ENCODE results near the gene FBXO21.
A peak's percentile ranks its signal among the peaks of the same experiment; 100 is the strongest.
"Not testable (repeated sequence)": the region's sequence is repeated elsewhere in the genome, so short reads cannot be mapped to it uniquely, and the experiment has no call there.

FBXO21 gene

GRCh38 chr12:117225179-117225578 is 34.9 kb upstream of the FBXO21 start:
- Histone ChIP-seq H3K27ac (ENCODE audit: low read depth, low read length) (no peak overlapping the region), H3K23ac (ENCODE audit: low read length) (no peak overlapping the region), H2AK5ac (ENCODE audit: low read length) (no peak overlapping the region), H4K91ac (ENCODE audit: low read depth, low read length) (no peak overlapping the region), H3K79me2 (ENCODE audit: control insufficient read depth, insufficient read depth, low read length, poor library complexity) (no peaks in the 10 kb centered on the region), H3K4me2 (ENCODE audit: low read length) (no peak overlapping the region), H3K18ac (ENCODE audit: low read length) (no peak overlapping the region), H3K4me3 (ENCODE audit: low read depth, low read length) (no peak overlapping the region), H2AFZ (ENCODE audit: insufficient read depth, low read length, poor library complexity) (no peak overlapping the region), H4K12ac (ENCODE audit: low read depth, low read length) (no peak overlapping the region), H2BK5ac (ENCODE audit: low read depth, low read length, poor library complexity) (no peak overlapping the region), H3K9me3 (ENCODE audit: insufficient read depth, low read depth, low read length) (peaks cover 2% of the 10 kb centered on the region), H3K4ac (ENCODE audit: low read depth, low read length) (no peak overlapping the region), H3K14ac (ENCODE audit: low read length) (no peak overlapping the region), H3K4me1 (ENCODE audit: control insufficient read depth in 1 of 2, insufficient read depth in 2 of 2, low read length in 2 of 2) (no peaks in the 10 kb centered on the region), H3K36me3 (ENCODE audit: control insufficient read depth in 1 of 2, insufficient read depth in 2 of 2, low read length in 2 of 2) (no peaks in the 10 kb centered on the region), H3K27me3 (ENCODE audit: insufficient read depth, low read length) (no peaks in the 10 kb centered on the region), H4K8ac (ENCODE audit: low read depth, low read length) (no peak overlapping the region), H3K79me1 (ENCODE audit: low read length) (no peaks in the 10 kb centered on the region), H3K9ac (ENCODE audit: low read length) (peak overlapping the region; percentile 64), H2BK120ac (ENCODE audit: insufficient read depth, low read length, poor library complexity) (no peak overlapping the region), H2BK12ac (ENCODE audit: low read length) (no peak overlapping the region)
- DNase-seq, result no peak
- whole genome bisulfite sequencing (ENCODE audit: extremely low coverage, insufficient coverage, insufficient read length), result no CpG with 5 or more reads among the region's 6 CpGs

DNA sequence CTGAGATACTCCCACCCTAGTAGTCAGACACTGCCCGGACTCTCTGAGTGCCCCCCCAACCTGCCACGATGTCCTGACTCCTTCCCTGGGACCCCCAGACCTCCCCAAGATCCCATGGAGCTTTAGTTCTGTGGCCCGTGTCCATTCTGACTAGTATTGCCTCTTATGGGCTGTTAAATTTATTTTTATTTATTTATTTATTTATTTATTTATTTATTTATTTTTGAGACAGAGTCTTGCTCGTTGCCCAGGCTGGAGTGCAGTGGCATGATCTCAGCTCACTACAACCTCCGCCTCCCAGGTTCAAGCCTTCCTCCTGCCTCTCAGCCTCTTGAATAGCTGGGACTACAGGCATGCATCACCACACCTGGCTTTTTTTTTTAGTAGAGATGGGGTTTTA is 30.7 kb upstream of the FBXO21 start:
- not testable (repeated sequence) for H3K9ac ChIP-seq (ENCODE audit: low read length); H2BK5ac ChIP-seq (ENCODE audit: low read depth, low read length, poor library complexity); H2BK120ac ChIP-seq (ENCODE audit: insufficient read depth, low read length, poor library complexity); H3K4me1 ChIP-seq (ENCODE audit: control insufficient read depth in 1 of 2, insufficient read depth in 2 of 2, low read length in 2 of 2); H3K4me3 ChIP-seq (ENCODE audit: low read depth, low read length); H3K18ac ChIP-seq (ENCODE audit: low read length); H3K79me1 ChIP-seq (ENCODE audit: low read length); DNase-seq; H3K27ac ChIP-seq (ENCODE audit: low read depth, low read length); H3K79me2 ChIP-seq (ENCODE audit: control insufficient read depth, insufficient read depth, low read length, poor library complexity); H3K27me3 ChIP-seq (ENCODE audit: insufficient read depth, low read length); H4K12ac ChIP-seq (ENCODE audit: low read depth, low read length); H3K14ac ChIP-seq (ENCODE audit: low read length); H2AFZ ChIP-seq (ENCODE audit: insufficient read depth, low read length, poor library complexity); H2BK12ac ChIP-seq (ENCODE audit: low read length); H3K9me3 ChIP-seq (ENCODE audit: insufficient read depth, low read depth, low read length); H4K91ac ChIP-seq (ENCODE audit: low read depth, low read length); H3K4me2 ChIP-seq (ENCODE audit: low read length); H3K23ac ChIP-seq (ENCODE audit: low read length); H3K36me3 ChIP-seq (ENCODE audit: control insufficient read depth in 1 of 2, insufficient read depth in 2 of 2, low read length in 2 of 2); H3K4ac ChIP-seq (ENCODE audit: low read depth, low read length); H2AK5ac ChIP-seq (ENCODE audit: low read length); H4K8ac ChIP-seq (ENCODE audit: low read depth, low read length)
- WGBS (ENCODE audit: extremely low coverage, insufficient coverage, insufficient read length), result no CpG with 5 or more reads among the region's 5 CpGs

DNA sequence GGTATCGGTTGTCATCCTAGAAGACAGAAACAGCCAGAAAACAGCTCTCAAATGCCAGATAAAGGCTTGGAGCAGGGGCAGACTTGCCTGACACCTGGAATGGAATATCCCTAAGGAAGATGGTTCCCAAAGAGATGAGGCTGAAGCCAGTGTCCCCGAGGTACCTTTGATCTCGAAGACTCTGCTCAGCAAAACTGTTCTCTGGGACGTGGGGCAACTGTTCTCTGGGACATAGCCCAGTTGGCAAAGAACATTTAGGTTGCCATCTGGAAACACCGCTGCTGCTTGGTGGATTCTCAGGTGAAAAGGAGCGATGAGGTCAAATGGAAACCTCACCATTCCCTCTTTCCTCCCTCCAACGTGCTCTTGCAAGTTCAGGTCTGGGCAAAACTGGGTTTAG is 27.9 kb upstream of the FBXO21 start:
- no CpG with 5 or more reads among the region's 7 CpGs for WGBS (ENCODE audit: extremely low coverage, insufficient coverage, insufficient read length)

GRCh38 chr12:117216686-117217085 is 26.4 kb upstream of the FBXO21 start:
- Histone ChIP-seq H4K91ac (ENCODE audit: low read depth, low read length) (no peak overlapping the region), H3K79me2 (ENCODE audit: control insufficient read depth, insufficient read depth, low read length, poor library complexity) (no peaks in the 10 kb centered on the region), H3K23ac (ENCODE audit: low read length) (no peak overlapping the region), H2BK5ac (ENCODE audit: low read depth, low read length, poor library complexity) (no peak overlapping the region), H2BK120ac (ENCODE audit: insufficient read depth, low read length, poor library complexity) (no peak overlapping the region), H3K36me3 (ENCODE audit: control insufficient read depth in 1 of 2, insufficient read depth in 2 of 2, low read length in 2 of 2) (no peaks in the 10 kb centered on the region), H3K79me1 (ENCODE audit: low read length) (no peaks in the 10 kb centered on the region), H3K4me3 (ENCODE audit: low read depth, low read length) (no peak overlapping the region), H3K18ac (ENCODE audit: low read length) (no peak overlapping the region), H2BK12ac (ENCODE audit: low read length) (no peak overlapping the region), H3K27me3 (ENCODE audit: insufficient read depth, low read length) (no peaks in the 10 kb centered on the region), H3K4me2 (ENCODE audit: low read length) (no peak overlapping the region), H3K9ac (ENCODE audit: low read length) (no peak overlapping the region), H3K14ac (ENCODE audit: low read length) (no peak overlapping the region), H2AK5ac (ENCODE audit: low read length) (no peak overlapping the region), H4K12ac (ENCODE audit: low read depth, low read length) (no peak overlapping the region), H3K4ac (ENCODE audit: low read depth, low read length) (no peak overlapping the region), H4K8ac (ENCODE audit: low read depth, low read length) (no peak overlapping the region), H3K4me1 (ENCODE audit: control insufficient read depth in 1 of 2, insufficient read depth in 2 of 2, low read length in 2 of 2) (no peaks in the 10 kb centered on the region), H3K27ac (ENCODE audit: low read depth, low read length) (no peak overlapping the region), H3K9me3 (ENCODE audit: insufficient read depth, low read depth, low read length) (no peaks in the 10 kb centered on the region), H2AFZ (ENCODE audit: insufficient read depth, low read length, poor library complexity) (no peak overlapping the region)
- no peak for DNase-seq
- no CpG with 5 or more reads among the region's 5 CpGs for WGBS (ENCODE audit: extremely low coverage, insufficient coverage, insufficient read length)

More for the DNA sequence above, 27.9 kb upstream of the FBXO21 start:
- Histone ChIP-seq H2AK5ac (ENCODE audit: low read length) (no peak overlapping the region), H3K14ac (ENCODE audit: low read length) (no peak overlapping the region), H3K18ac (ENCODE audit: low read length) (no peak overlapping the region), H3K79me2 (ENCODE audit: control insufficient read depth, insufficient read depth, low read length, poor library complexity) (no peaks in the 10 kb centered on the region), H3K9ac (ENCODE audit: low read length) (no peak overlapping the region), H2BK12ac (ENCODE audit: low read length) (no peak overlapping the region), H2AFZ (ENCODE audit: insufficient read depth, low read length, poor library complexity) (no peak overlapping the region), H2BK120ac (ENCODE audit: insufficient read depth, low read length, poor library complexity) (no peak overlapping the region), H4K12ac (ENCODE audit: low read depth, low read length) (no peak overlapping the region), H3K36me3 (ENCODE audit: control insufficient read depth in 1 of 2, insufficient read depth in 2 of 2, low read length in 2 of 2) (no peaks in the 10 kb centered on the region), H3K4me1 (ENCODE audit: control insufficient read depth in 1 of 2, insufficient read depth in 2 of 2, low read length in 2 of 2) (no peaks in the 10 kb centered on the region), H3K4ac (ENCODE audit: low read depth, low read length) (no peak overlapping the region), H3K27me3 (ENCODE audit: insufficient read depth, low read length) (no peaks in the 10 kb centered on the region), H4K8ac (ENCODE audit: low read depth, low read length) (no peak overlapping the region), H3K4me2 (ENCODE audit: low read length) (no peak overlapping the region), H3K79me1 (ENCODE audit: low read length) (no peaks in the 10 kb centered on the region), H3K4me3 (ENCODE audit: low read depth, low read length) (no peak overlapping the region), H3K9me3 (ENCODE audit: insufficient read depth, low read depth, low read length) (peaks cover 2% of the 10 kb centered on the region), H4K91ac (ENCODE audit: low read depth, low read length) (no peak overlapping the region), H3K27ac (ENCODE audit: low read depth, low read length) (no peak overlapping the region), H2BK5ac (ENCODE audit: low read depth, low read length, poor library complexity) (no peak overlapping the region), H3K23ac (ENCODE audit: low read length) (no peak overlapping the region)
- DNase-seq, result no peak

Measured in trophoblast cell (in vitro differentiated cells and primary cell).